Suprapubic skin (tissue), 4 donors: ENCODE results near the gene C11orf54. TPM values are rescaled to one million over a fixed set of nuclear protein-coding genes. Genes with fewer than 3 reads are reported as not detected.

Experiments used
- DNase-seq, 2 donors: peaks; one replicate each; pipeline ENCODE4 v3.0.0-alpha.2; 2019; ENCODE audit warnings: low spot score in 2 of 2
- H3K27ac ChIP-seq: fragments of 200-600 bp; sonication (generic); one replicate; pipeline ENCODE4 v1.5.1; 2019
- H3K27me3 ChIP-seq: fragments of 200-600 bp; sonication (generic); one replicate; pipeline ENCODE4 v1.5.1; 2019
- H3K36me3 ChIP-seq: fragments of 200-600 bp; sonication (generic); one replicate; pipeline ENCODE4 v1.5.1; 2019
- H3K4me1 ChIP-seq: fragments of 200-600 bp; sonication (generic); one replicate; pipeline ENCODE4 v1.5.1; 2019
- H3K4me3 ChIP-seq: fragments of 200-600 bp; sonication (generic); one replicate; pipeline ENCODE4 v1.5.1; 2019; ENCODE audit warnings: mild to moderate bottlenecking
- H3K9me3 ChIP-seq: fragments of 200-600 bp; sonication (generic); one replicate; pipeline ENCODE4 v1.5.1; 2019
- CTCF ChIP-seq, 2 donors: fragments of 200-600 bp in 1 of 2; fragments of 450-650 bp in 1 of 2; sonication (generic) in 1 of 2; IDR thresholded peaks; one replicate each; pipeline ENCODE4 v1.5.1; 2016 to 2019; ENCODE audit warnings: antibody characterized with exemption in 2 of 2, mild to moderate bottlenecking in 1 of 2, moderate library complexity in 1 of 2
- EP300 ChIP-seq: sonication (generic); formaldehyde crosslinking; IDR thresholded peaks from one replicate; pipeline ENCODE4 v1.6.1; 2017; ENCODE audit warnings: antibody characterized with exemption
- POLR2A ChIP-seq, 2 donors: fragments of 450-650 bp; IDR thresholded peaks; one replicate each; pipeline ENCODE4 v1.6.1; 2017; ENCODE audit warnings: antibody characterized with exemption in 2 of 2, mild to moderate bottlenecking in 2 of 2, moderate library complexity in 2 of 2
- POLR2AphosphoS5 ChIP-seq, 3 donors: sonication (generic); formaldehyde crosslinking; IDR thresholded peaks; one replicate each; pipeline ENCODE4 v1.6.1; 2017; ENCODE audit warnings: antibody characterized with exemption in 3 of 3
- WGBS: methylation state at CpG from one replicate; pipeline ENCODE4 v1.1.5; 2018; 5-methylcytosine and 5-hydroxymethylcytosine counted together
- total RNA-seq, 4 donors: library from RNA; depleted of rRNA; stranded (reverse); fragments of >200 nt; gene quantifications; one replicate each; pipeline ENCODE4 v1.1.0, GENCODE V29; 2016

C11orf54 gene
- total RNA-seq, 4 donors from 2014 or later = 19.4 to 62.1 (median 26.5) TPM

GRCh38 chr11:93704237-93704636 lies 37.2 kb upstream of the C11orf54 start:
- TF ChIP-seq POLR2AphosphoS5 (IDR thresholded peaks at IDR 0.05) (no peak), POLR2A (IDR thresholded peaks at IDR 0.05) (no peak), CTCF (IDR thresholded peaks at IDR 0.05) (no peak), EP300 (no peak)
- WGBS = 100% methylated on average over 2 of the region's 2 CpGs

GRCh38 chr11:93710239-93710638 lies 31.2 kb upstream of the C11orf54 start:
- DNase-seq = no peak
- no peak overlapping the region for H3K4me3 ChIP-seq
- H3K4me1 ChIP-seq = no peaks in the 10 kb centered on the region
- 94% methylated on average over 1 of the region's 1 CpG for WGBS
- H3K9me3 ChIP-seq = peaks cover 11% of the 10 kb centered on the region
- TF ChIP-seq POLR2A (IDR thresholded peaks at IDR 0.05) (no peak), EP300 (no peak), CTCF (IDR thresholded peaks at IDR 0.05) (no peak), POLR2AphosphoS5 (IDR thresholded peaks at IDR 0.05) (no peak)
- no peak overlapping the region for H3K27ac ChIP-seq
- peaks cover 60% of the 10 kb centered on the region for H3K36me3 ChIP-seq
- no peaks in the 10 kb centered on the region for H3K27me3 ChIP-seq

More at GRCh38 chr11:93704237-93704636, 37.2 kb upstream of the C11orf54 start:
- DNase-seq = no peak
- Histone ChIP-seq H3K27me3 (no peaks in the 10 kb centered on the region), H3K4me1 (no peaks in the 10 kb centered on the region), H3K36me3 (peaks cover 72% of the 10 kb centered on the region), H3K4me3 (no peak overlapping the region), H3K27ac (no peak overlapping the region), H3K9me3 (no peaks in the 10 kb centered on the region)

GRCh38 chr11:93712678-93713077 lies 28.8 kb upstream of the C11orf54 start:
- H3K27me3 ChIP-seq = no peaks in the 10 kb centered on the region
- H3K36me3 ChIP-seq = peaks cover 60% of the 10 kb centered on the region

GRCh38 chr11:93715797-93716396 lies 25.6 kb upstream of the C11orf54 start:
- Histone ChIP-seq H3K9me3 (no peaks in the 10 kb centered on the region), H3K4me3 (no peak overlapping the region), H3K4me1 (no peaks in the 10 kb centered on the region), H3K27me3 (no peaks in the 10 kb centered on the region), H3K36me3 (peaks cover 32% of the 10 kb centered on the region), H3K27ac (no peak overlapping the region)
- no peak for DNase-seq
- 96% methylated on average over 4 of the region's 4 CpGs for WGBS
- TF ChIP-seq POLR2AphosphoS5 (IDR thresholded peaks at IDR 0.05) (no peak), CTCF (IDR thresholded peaks at IDR 0.05) (no peak), POLR2A (IDR thresholded peaks at IDR 0.05) (no peak), EP300 (no peak)

More at GRCh38 chr11:93712678-93713077, 28.8 kb upstream of the C11orf54 start:
- H3K27ac ChIP-seq = no peak overlapping the region
- H3K4me1 ChIP-seq = no peaks in the 10 kb centered on the region
- peaks cover 11% of the 10 kb centered on the region for H3K9me3 ChIP-seq
- TF ChIP-seq POLR2AphosphoS5 (IDR thresholded peaks at IDR 0.05) = no peak
- TF ChIP-seq POLR2A (IDR thresholded peaks at IDR 0.05) = no peak
- no peak for TF ChIP-seq EP300
- TF ChIP-seq CTCF (IDR thresholded peaks at IDR 0.05) = no peak
- H3K4me3 ChIP-seq = no peak overlapping the region
- no peak for DNase-seq

- no peaks in the 10 kb centered on the region for H3K4me1 ChIP-seq
- WGBS = 100% methylated on average over 1 of the region's 1 CpG
- H3K36me3 ChIP-seq = peaks cover 32% of the 10 kb centered on the region
Observed at GRCh38 chr11:93717501-93717900, 24.0 kb upstream of the C11orf54 start.

More at GRCh38 chr11:93717501-93717900, 24.0 kb upstream of the C11orf54 start:
- TF ChIP-seq POLR2A (IDR thresholded peaks at IDR 0.05) (no peak), POLR2AphosphoS5 (IDR thresholded peaks at IDR 0.05) (no peak), CTCF (IDR thresholded peaks at IDR 0.05) (no peak), EP300 (no peak)
- H3K9me3 ChIP-seq = no peaks in the 10 kb centered on the region
- H3K4me3 ChIP-seq = no peak overlapping the region
- no peak for DNase-seq
- no peaks in the 10 kb centered on the region for H3K27me3 ChIP-seq
- H3K27ac ChIP-seq = no peak overlapping the region
